Amniotic epithelial cell (primary cell): ENCODE results near the gene MLLT6.
"Not testable (repeated sequence)": the region's sequence is repeated elsewhere in the genome, so short reads cannot be mapped to it uniquely, and the experiment has no call there.

Experiments
- DNase-seq: peaks from one replicate; pipeline ENCODE4 v3.0.0-alpha.2; 2010; ENCODE audit warnings: low read depth

MLLT6 gene

GRCh38 chr17:38707678-38708351 is 2.7 kb downstream of the MLLT6 start:
- no peak for DNase-seq

GRCh38 chr17:38709104-38709820 is 4.2 kb downstream of the MLLT6 start:
- DNase-seq = no peak

GRCh38 chr17:38709864-38710603 is 5.0 kb downstream of the MLLT6 start:
- no peak for DNase-seq

GRCh38 chr17:38710604-38710962 is 5.5 kb downstream of the MLLT6 start:
- DNase-seq = no peak

GRCh38 chr17:38710985-38711384 is 5.9 kb downstream of the MLLT6 start:
- no peak for DNase-seq

GRCh38 chr17:38711792-38712571 is 6.9 kb downstream of the MLLT6 start:
- DNase-seq = no peak

- DNase-seq = no peak
Measured at GRCh38 chr17:38712593-38712992, 7.5 kb downstream of the MLLT6 start.

GRCh38 chr17:38713456-38714075 is 8.5 kb downstream of the MLLT6 start:
- no peak for DNase-seq

- no peak for DNase-seq
Measured at GRCh38 chr17:38715216-38715943, 10.3 kb downstream of the MLLT6 start.

GRCh38 chr17:38716368-38717005 is 11.4 kb downstream of the MLLT6 start:
- no peak for DNase-seq

- DNase-seq = no peak
Measured at GRCh38 chr17:38717139-38717745, 12.2 kb downstream of the MLLT6 start.

- no peak for DNase-seq
Measured at GRCh38 chr17:38719289-38719942, 14.3 kb downstream of the MLLT6 start.

GRCh38 chr17:38719943-38720641 is 15.0 kb downstream of the MLLT6 start:
- DNase-seq = no peak

GRCh38 chr17:38720941-38721340 is 15.9 kb downstream of the MLLT6 start:
- no peak for DNase-seq

GRCh38 chr17:38721802-38722201 is 16.7 kb downstream of the MLLT6 start:
- DNase-seq = no peak

- no peak for DNase-seq
Measured at GRCh38 chr17:38724337-38724988, 19.4 kb downstream of the MLLT6 start.

GRCh38 chr17:38725066-38725465 is 20.0 kb downstream of the MLLT6 start:
- no peak for DNase-seq

GRCh38 chr17:38726145-38726544 is 21.1 kb downstream of the MLLT6 start:
- not testable (repeated sequence) for DNase-seq

GRCh38 chr17:38727736-38728135 is 22.7 kb downstream of the MLLT6 start:
- DNase-seq = no peak
